Measurements from ENCODE around the gene BEX2.

GRCh38 chrX:103344606-103345005 is 33.8 kb upstream of the BEX2 start:
- no peak for TF ChIP-seq POLR2A (IDR thresholded peaks at IDR 0.05; ENCODE audit: low read length)
- TF ChIP-seq GATA1 (IDR thresholded peaks at IDR 0.05; ENCODE audit: low read depth, low read length), result no peak

Measured in erythroblast (primary cell).